Measurements from ENCODE around the gene FBXW10. TPM values are rescaled to one million over a fixed set of nuclear protein-coding genes. Genes with fewer than 3 reads are reported as not detected.
"Not testable (repeated sequence)": the region's sequence is repeated elsewhere in the genome, so short reads cannot be mapped to it uniquely, and the experiment has no call there.

The FBXW10 gene
- total RNA-seq, 1 donor from 2014 or later = 0.19 TPM

- DNase-seq (ENCODE audit: low read depth, low spot score) = peak; percentile 24
- not testable (repeated sequence) for H3K36me3 Mint-ChIP-seq (ENCODE audit: low read depth); H3K9me3 Mint-ChIP-seq; H3K27ac Mint-ChIP-seq (ENCODE audit: unreplicated experiment); H3K27me3 Mint-ChIP-seq (ENCODE audit: low read depth); H3K4me1 Mint-ChIP-seq; H3K4me3 Mint-ChIP-seq
- TF ChIP-seq, protein P1, sequence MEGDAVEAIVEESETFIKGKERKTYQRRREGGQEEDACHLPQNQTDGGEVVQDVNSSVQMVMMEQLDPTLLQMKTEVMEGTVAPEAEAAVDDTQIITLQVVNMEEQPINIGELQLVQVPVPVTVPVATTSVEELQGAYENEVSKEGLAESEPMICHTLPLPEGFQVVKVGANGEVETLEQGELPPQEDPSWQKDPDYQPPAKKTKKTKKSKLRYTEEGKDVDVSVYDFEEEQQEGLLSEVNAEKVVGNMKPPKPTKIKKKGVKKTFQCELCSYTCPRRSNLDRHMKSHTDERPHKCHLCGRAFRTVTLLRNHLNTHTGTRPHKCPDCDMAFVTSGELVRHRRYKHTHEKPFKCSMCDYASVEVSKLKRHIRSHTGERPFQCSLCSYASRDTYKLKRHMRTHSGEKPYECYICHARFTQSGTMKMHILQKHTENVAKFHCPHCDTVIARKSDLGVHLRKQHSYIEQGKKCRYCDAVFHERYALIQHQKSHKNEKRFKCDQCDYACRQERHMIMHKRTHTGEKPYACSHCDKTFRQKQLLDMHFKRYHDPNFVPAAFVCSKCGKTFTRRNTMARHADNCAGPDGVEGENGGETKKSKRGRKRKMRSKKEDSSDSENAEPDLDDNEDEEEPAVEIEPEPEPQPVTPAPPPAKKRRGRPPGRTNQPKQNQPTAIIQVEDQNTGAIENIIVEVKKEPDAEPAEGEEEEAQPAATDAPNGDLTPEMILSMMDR (conservative IDR thresholded peaks at IDR 0.05) = peak; percentile 77
Observed at GRCh38 chr17:18816489-18817371, 72.9 kb downstream of the FBXW10 start.

DNA sequence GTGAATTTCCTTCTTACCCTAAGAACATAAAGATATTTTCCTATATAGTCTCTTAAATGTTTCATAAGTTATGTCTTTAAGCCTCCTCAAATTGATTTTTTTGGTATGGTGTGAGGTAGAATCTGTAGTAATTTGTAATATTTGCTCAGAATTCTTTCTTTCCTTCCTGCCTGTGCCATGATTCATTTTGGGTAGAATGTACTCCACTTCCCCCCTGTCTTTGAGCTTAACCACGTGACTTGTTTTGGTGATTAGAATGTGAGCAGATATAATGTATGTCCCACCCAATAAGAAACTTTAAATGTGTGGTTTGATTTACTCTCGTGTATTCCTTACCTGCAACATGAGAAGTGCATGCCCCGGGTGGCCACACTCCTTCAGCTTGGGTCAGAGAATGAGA is 77.6 kb downstream of the FBXW10 start:
- not testable (repeated sequence) for H3K27me3 Mint-ChIP-seq (ENCODE audit: low read depth); H3K9me3 Mint-ChIP-seq; H3K27ac Mint-ChIP-seq (ENCODE audit: unreplicated experiment); H3K36me3 Mint-ChIP-seq (ENCODE audit: low read depth); H3K4me3 Mint-ChIP-seq; DNase-seq (ENCODE audit: low read depth, low spot score); H3K4me1 Mint-ChIP-seq

DNA sequence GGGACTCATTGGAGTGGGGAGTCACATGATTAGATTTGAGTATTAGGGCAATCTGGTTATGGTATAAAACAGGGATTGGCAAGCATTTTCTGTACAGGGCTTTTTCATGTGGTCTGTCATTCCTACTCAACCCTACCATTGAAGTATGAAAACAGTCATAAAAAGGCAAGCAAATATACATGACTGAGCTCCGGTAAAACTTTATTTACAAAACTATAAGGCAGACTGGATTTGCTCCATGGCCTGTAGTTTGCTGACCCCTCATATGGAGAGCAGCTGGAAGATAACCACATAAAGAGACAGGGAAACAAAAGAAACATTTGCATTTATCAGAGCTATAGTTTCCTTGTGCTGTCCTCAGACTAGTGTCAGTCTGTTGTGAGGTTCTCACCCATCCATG is 83.8 kb downstream of the FBXW10 start:
- H3K36me3 Mint-ChIP-seq (ENCODE audit: low read depth); H3K27me3 Mint-ChIP-seq (ENCODE audit: low read depth); H3K4me3 Mint-ChIP-seq; H3K4me1 Mint-ChIP-seq; H3K27ac Mint-ChIP-seq (ENCODE audit: unreplicated experiment); DNase-seq (ENCODE audit: low read depth, low spot score); H3K9me3 Mint-ChIP-seq: not testable (repeated sequence)

Other genes with a start within 250 kb of the FBXW10 start
- 0.26 TPM in 1 of 2 replicates, not detected in the other for gene TBC1D28, start 99.7 kb upstream of the FBXW10 start, total RNA-seq
- 25.8 and 28.5 TPM in 2 replicates for gene FOXO3B, start 61.7 kb upstream of the FBXW10 start, total RNA-seq
- gene TVP23B, start 37.1 kb downstream of the FBXW10 start, total RNA-seq = 22.7 and 27.8 TPM in 2 replicates
- gene PRPSAP2, start 114.1 kb downstream of the FBXW10 start, total RNA-seq = 71.8 and 72.4 TPM in 2 replicates
- not detected in 2 replicates for gene SLC5A10, start 208.1 kb downstream of the FBXW10 start, total RNA-seq

Measured in neural crest cell (in vitro differentiated cells).